K562 (cell line): ENCODE measurements around the gene CDKN2AIPNL. TPM values are rescaled to one million over a fixed set of nuclear protein-coding genes. Genes with fewer than 3 reads are reported as not detected.

Experiments
- PRMT5 ChIP-seq: sonication (generic); formaldehyde crosslinking; IDR thresholded peaks from 2 replicates; pipeline ENCODE4 v1.5.0; 2020; ENCODE audit warnings: missing genetic modification reagents
- polyA plus RNA-seq, 8 experiments: library from polyadenylated mRNA; depleted of rRNA in 4 of 8; stranded (reverse) in 5 of 8; unstranded in 3 of 8; fragments of >200 nt; fragmentation: Nextera tagmentation in 2 of 8; fragmentation: Illumina TruSeq in 1 of 8; extraction: Ambion mirVana in 2 of 8; extraction: Trizol in 1 of 8; gene quantifications; 2 replicates each; pipeline versions ENCODE4 v1.2.1 to v1.2.3, GENCODE V29; 2011 to 2014; ENCODE audit warnings: inconsistent platforms in 1 of 8, missing spikeins in 1 of 8
- total RNA-seq, 7 experiments: library from RNA; depleted of rRNA in 6 of 7; stranded (reverse); fragments of >200 nt in 6 of 7; fragmentation: Illumina TruSeq in 2 of 7; extraction: Trizol in 2 of 7; gene quantifications; 2 replicates each; pipeline versions ENCODE4 v1.2.1 to v1.2.3, GENCODE V29; 2011 to 2021; ENCODE audit warnings: low replicate concordance in 1 of 7
- TF ChIP-seq, protein P1 (sequence below): fragments of 450-650 bp; IDR thresholded peaks from 2 replicates; pipeline ENCODE4 v1.6.1; 2016; ENCODE audit warnings: mild to moderate bottlenecking, moderate library complexity

Gene CDKN2AIPNL
- total and polyA plus RNA-seq, 9 of the 15 experiments (the other 6 are each of a cell fraction or from before 2014, with no cell fraction given) = 19.9 to 46.9 (median 42.2) TPM

DNA sequence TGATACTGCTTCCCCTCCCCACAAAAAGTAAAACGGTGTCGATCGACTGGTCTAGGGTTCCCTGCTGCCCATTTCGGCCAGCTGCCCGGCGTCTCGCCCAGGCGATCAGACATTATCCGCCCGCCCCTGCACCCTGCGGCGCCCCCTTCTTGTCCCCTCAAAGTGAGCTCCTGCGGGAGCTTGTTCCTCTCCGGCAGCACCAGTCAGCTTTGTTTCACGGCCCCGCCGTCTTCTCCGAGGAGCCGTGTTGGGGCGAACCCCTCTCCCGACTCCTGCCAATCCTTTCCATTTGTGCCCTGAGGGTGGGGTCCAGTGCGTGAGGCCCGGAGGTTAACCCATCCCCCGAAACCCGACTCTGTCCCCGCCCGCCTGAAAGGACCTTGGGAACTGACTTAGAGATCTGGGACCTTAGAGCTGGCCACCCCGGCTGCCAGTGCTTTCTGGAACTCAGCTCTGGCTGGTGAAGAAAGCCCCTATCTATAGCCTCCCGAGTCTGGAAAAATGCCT, 39.8 kb downstream of the CDKN2AIPNL start (continued):
- TF ChIP-seq, protein P1, sequence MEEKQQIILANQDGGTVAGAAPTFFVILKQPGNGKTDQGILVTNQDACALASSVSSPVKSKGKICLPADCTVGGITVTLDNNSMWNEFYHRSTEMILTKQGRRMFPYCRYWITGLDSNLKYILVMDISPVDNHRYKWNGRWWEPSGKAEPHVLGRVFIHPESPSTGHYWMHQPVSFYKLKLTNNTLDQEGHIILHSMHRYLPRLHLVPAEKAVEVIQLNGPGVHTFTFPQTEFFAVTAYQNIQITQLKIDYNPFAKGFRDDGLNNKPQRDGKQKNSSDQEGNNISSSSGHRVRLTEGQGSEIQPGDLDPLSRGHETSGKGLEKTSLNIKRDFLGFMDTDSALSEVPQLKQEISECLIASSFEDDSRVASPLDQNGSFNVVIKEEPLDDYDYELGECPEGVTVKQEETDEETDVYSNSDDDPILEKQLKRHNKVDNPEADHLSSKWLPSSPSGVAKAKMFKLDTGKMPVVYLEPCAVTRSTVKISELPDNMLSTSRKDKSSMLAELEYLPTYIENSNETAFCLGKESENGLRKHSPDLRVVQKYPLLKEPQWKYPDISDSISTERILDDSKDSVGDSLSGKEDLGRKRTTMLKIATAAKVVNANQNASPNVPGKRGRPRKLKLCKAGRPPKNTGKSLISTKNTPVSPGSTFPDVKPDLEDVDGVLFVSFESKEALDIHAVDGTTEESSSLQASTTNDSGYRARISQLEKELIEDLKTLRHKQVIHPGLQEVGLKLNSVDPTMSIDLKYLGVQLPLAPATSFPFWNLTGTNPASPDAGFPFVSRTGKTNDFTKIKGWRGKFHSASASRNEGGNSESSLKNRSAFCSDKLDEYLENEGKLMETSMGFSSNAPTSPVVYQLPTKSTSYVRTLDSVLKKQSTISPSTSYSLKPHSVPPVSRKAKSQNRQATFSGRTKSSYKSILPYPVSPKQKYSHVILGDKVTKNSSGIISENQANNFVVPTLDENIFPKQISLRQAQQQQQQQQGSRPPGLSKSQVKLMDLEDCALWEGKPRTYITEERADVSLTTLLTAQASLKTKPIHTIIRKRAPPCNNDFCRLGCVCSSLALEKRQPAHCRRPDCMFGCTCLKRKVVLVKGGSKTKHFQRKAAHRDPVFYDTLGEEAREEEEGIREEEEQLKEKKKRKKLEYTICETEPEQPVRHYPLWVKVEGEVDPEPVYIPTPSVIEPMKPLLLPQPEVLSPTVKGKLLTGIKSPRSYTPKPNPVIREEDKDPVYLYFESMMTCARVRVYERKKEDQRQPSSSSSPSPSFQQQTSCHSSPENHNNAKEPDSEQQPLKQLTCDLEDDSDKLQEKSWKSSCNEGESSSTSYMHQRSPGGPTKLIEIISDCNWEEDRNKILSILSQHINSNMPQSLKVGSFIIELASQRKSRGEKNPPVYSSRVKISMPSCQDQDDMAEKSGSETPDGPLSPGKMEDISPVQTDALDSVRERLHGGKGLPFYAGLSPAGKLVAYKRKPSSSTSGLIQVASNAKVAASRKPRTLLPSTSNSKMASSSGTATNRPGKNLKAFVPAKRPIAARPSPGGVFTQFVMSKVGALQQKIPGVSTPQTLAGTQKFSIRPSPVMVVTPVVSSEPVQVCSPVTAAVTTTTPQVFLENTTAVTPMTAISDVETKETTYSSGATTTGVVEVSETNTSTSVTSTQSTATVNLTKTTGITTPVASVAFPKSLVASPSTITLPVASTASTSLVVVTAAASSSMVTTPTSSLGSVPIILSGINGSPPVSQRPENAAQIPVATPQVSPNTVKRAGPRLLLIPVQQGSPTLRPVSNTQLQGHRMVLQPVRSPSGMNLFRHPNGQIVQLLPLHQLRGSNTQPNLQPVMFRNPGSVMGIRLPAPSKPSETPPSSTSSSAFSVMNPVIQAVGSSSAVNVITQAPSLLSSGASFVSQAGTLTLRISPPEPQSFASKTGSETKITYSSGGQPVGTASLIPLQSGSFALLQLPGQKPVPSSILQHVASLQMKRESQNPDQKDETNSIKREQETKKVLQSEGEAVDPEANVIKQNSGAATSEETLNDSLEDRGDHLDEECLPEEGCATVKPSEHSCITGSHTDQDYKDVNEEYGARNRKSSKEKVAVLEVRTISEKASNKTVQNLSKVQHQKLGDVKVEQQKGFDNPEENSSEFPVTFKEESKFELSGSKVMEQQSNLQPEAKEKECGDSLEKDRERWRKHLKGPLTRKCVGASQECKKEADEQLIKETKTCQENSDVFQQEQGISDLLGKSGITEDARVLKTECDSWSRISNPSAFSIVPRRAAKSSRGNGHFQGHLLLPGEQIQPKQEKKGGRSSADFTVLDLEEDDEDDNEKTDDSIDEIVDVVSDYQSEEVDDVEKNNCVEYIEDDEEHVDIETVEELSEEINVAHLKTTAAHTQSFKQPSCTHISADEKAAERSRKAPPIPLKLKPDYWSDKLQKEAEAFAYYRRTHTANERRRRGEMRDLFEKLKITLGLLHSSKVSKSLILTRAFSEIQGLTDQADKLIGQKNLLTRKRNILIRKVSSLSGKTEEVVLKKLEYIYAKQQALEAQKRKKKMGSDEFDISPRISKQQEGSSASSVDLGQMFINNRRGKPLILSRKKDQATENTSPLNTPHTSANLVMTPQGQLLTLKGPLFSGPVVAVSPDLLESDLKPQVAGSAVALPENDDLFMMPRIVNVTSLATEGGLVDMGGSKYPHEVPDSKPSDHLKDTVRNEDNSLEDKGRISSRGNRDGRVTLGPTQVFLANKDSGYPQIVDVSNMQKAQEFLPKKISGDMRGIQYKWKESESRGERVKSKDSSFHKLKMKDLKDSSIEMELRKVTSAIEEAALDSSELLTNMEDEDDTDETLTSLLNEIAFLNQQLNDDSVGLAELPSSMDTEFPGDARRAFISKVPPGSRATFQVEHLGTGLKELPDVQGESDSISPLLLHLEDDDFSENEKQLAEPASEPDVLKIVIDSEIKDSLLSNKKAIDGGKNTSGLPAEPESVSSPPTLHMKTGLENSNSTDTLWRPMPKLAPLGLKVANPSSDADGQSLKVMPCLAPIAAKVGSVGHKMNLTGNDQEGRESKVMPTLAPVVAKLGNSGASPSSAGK = no peak
- TF ChIP-seq PRMT5 = no peak
- TF ChIP-seq, all 486 proteins: peak for 23
